ENCODE results near the gene GLIPR1.
"Not testable (repeated sequence)": the region's sequence is repeated elsewhere in the genome, so short reads cannot be mapped to it uniquely, and the experiment has no call there.

GLIPR1 gene

DNA sequence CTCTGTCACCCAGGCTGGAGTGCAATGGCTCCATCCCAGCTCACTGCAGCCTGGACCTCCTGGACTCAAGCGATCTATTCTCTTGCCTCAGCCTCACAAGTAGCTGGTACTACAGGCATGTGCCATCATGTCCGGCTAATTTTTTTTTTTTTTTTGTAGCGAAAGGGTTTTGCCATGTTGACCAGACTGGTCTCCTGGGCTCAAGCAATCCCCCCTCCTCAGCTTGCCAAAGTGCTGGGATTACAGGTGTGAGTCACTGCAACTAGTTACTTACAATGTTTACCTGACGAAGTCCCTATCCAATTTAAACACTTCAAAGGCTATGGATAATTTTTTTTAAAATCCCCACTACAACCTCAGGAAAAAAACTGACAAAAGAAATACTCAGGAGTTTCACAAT is 29.1 kb downstream of the GLIPR1 start:
- Histone ChIP-seq H3K27me3 (ENCODE audit: control insufficient read depth in 2 of 2, insufficient read depth in 2 of 2, low read length in 2 of 2) (no peaks in the 10 kb centered on the region), H3K27ac (ENCODE audit: low read depth in 2 of 2, low read length in 2 of 2) (no peak overlapping the region), H3K9ac (ENCODE audit: low read depth in 1 of 2, low read length in 2 of 2) (no peak overlapping the region), H3K9me3 (ENCODE audit: control insufficient read depth in 2 of 2, low read length in 2 of 2) (no peaks in the 10 kb centered on the region), H3K36me3 (ENCODE audit: control insufficient read depth in 2 of 2, insufficient read depth in 2 of 2, low read length in 2 of 2) (peaks cover 6 to 16% of the 10 kb centered on the region in 2 donors), H3K4me1 (ENCODE audit: control insufficient read depth in 2 of 2, insufficient read depth in 2 of 2, low read length in 2 of 2) (peaks cover 6 to 10% of the 10 kb centered on the region in 2 donors), H3K4me3 (ENCODE audit: low read length in 2 of 2) (no peak overlapping the region)

DNA sequence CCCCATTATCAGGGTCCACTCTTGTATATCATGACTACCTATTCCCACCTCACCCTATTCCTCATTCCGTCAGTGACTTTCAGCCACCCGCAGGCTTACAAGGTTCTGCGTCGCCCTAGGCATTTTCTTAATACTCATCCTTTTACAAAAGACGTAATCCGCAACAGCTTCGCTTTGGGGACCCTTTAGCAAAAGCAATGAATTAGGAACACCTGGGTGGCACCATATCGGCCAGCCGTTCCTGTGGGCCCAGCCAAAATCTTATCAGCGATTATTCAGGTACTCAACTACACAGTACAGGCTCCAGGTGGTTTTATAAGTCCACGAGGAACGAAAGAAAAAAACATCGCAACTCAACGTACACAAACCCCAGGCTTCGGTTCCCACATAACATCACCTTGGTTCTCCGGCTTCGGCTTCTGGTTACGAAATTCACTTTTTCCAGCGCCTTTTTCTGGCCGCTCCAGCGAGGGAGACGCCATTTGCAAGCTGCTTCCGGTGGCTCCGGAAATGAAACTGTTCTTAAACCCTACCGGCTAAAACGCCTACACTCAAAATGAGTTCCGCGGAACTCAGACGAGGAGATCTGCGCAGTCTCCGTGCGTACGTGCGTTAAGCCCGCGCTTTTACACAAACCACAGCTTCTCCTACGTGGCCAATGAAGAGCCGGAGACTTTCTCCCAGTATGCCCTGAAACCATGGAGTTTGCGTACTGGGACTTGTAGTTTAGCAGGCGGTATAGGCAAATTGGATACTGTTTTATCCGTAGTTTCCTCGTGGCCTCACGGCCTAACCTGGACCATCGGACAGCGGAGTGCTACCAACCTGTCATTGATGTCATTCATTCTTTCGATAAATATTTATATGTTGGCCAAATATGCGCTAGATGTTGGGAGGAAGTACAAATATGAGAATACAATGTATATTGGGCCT is 30.8 kb downstream of the GLIPR1 start, which contains the start of gene KRR1:
TSS of gene KRR1 (minus strand) at position 494 of the 933 bp plus-strand sequence. CDS start at position 482, 12 bp downstream.
- no peaks in the 10 kb centered on the region for H3K9me3 ChIP-seq (ENCODE audit: control insufficient read depth in 2 of 2, low read length in 2 of 2)
- H3K9ac ChIP-seq (ENCODE audit: low read depth in 1 of 2, low read length in 2 of 2), result peak within 1 kb of the TSS; percentile 66 to 87
- H3K27me3 ChIP-seq (ENCODE audit: control insufficient read depth in 2 of 2, insufficient read depth in 2 of 2, low read length in 2 of 2), result no peaks in the 10 kb centered on the region
- peaks cover 0 to 4% of the 10 kb centered on the region in 2 donors for H3K36me3 ChIP-seq (ENCODE audit: control insufficient read depth in 2 of 2, insufficient read depth in 2 of 2, low read length in 2 of 2)
- H3K27ac ChIP-seq (ENCODE audit: low read depth in 2 of 2, low read length in 2 of 2), result peak within 1 kb of the TSS; percentile 23 to 39
- H3K4me1 ChIP-seq (ENCODE audit: control insufficient read depth in 2 of 2, insufficient read depth in 2 of 2, low read length in 2 of 2), result peaks cover 6 to 10% of the 10 kb centered on the region in 2 donors
- H3K4me3 ChIP-seq (ENCODE audit: low read length in 2 of 2), result peak within 1 kb of the TSS; percentile 68 to 95

- not testable (repeated sequence) for H3K9me3 ChIP-seq (ENCODE audit: control insufficient read depth in 2 of 2, low read length in 2 of 2); H3K9ac ChIP-seq (ENCODE audit: low read depth in 1 of 2, low read length in 2 of 2); H3K36me3 ChIP-seq (ENCODE audit: control insufficient read depth in 2 of 2, insufficient read depth in 2 of 2, low read length in 2 of 2); H3K27me3 ChIP-seq (ENCODE audit: control insufficient read depth in 2 of 2, insufficient read depth in 2 of 2, low read length in 2 of 2); H3K4me3 ChIP-seq (ENCODE audit: low read length in 2 of 2); H3K4me1 ChIP-seq (ENCODE audit: control insufficient read depth in 2 of 2, insufficient read depth in 2 of 2, low read length in 2 of 2); H3K27ac ChIP-seq (ENCODE audit: low read depth in 2 of 2, low read length in 2 of 2)
Observed at GRCh38 chr12:75521224-75521623, 40.7 kb downstream of the GLIPR1 start.

DNA sequence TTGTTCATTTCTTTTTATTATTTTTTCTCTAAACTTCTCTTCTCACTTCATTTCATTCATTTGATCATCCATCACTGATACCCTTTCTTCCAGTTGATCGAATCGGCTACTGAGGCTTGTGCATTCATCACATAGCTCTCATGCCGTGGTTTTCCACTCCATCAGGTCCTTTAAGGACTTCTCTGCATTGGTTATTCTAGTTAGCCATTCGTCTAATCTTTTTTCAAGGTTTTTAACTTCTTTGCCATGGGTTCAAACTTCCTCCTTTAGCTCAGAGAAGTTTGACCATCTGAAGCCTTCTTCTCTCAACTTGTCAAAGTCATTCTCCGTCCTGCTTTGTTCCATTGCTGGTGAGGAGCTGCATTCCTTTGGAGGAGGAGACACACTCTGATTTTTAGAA is 41.6 kb downstream of the GLIPR1 start:
- not testable (repeated sequence) for H3K9me3 ChIP-seq (ENCODE audit: control insufficient read depth in 2 of 2, low read length in 2 of 2); H3K36me3 ChIP-seq (ENCODE audit: control insufficient read depth in 2 of 2, insufficient read depth in 2 of 2, low read length in 2 of 2); H3K27ac ChIP-seq (ENCODE audit: low read depth in 2 of 2, low read length in 2 of 2); H3K9ac ChIP-seq (ENCODE audit: low read depth in 1 of 2, low read length in 2 of 2); H3K4me3 ChIP-seq (ENCODE audit: low read length in 2 of 2); H3K4me1 ChIP-seq (ENCODE audit: control insufficient read depth in 2 of 2, insufficient read depth in 2 of 2, low read length in 2 of 2); H3K27me3 ChIP-seq (ENCODE audit: control insufficient read depth in 2 of 2, insufficient read depth in 2 of 2, low read length in 2 of 2)

- Histone ChIP-seq H3K9me3 (ENCODE audit: control insufficient read depth in 2 of 2, low read length in 2 of 2) (no peaks in the 10 kb centered on the region), H3K36me3 (ENCODE audit: control insufficient read depth in 2 of 2, insufficient read depth in 2 of 2, low read length in 2 of 2) (no peaks in the 10 kb centered on the region), H3K4me3 (ENCODE audit: low read length in 2 of 2) (no peak overlapping the region), H3K27me3 (ENCODE audit: control insufficient read depth in 2 of 2, insufficient read depth in 2 of 2, low read length in 2 of 2) (no peaks in the 10 kb centered on the region), H3K27ac (ENCODE audit: low read depth in 2 of 2, low read length in 2 of 2) (no peak overlapping the region), H3K9ac (ENCODE audit: low read depth in 1 of 2, low read length in 2 of 2) (no peak overlapping the region), H3K4me1 (ENCODE audit: control insufficient read depth in 2 of 2, insufficient read depth in 2 of 2, low read length in 2 of 2) (no peaks in the 10 kb centered on the region)
Observed at GRCh38 chr12:75525263-75525662, 44.7 kb downstream of the GLIPR1 start.

GRCh38 chr12:75526655-75527511 is 46.3 kb downstream of the GLIPR1 start:
- no peaks in the 10 kb centered on the region for H3K9me3 ChIP-seq (ENCODE audit: control insufficient read depth in 2 of 2, low read length in 2 of 2)
- no peaks in the 10 kb centered on the region for H3K27me3 ChIP-seq (ENCODE audit: control insufficient read depth in 2 of 2, insufficient read depth in 2 of 2, low read length in 2 of 2)
- H3K9ac ChIP-seq (ENCODE audit: low read depth in 1 of 2, low read length in 2 of 2), result no peak overlapping the region
- H3K36me3 ChIP-seq (ENCODE audit: control insufficient read depth in 2 of 2, insufficient read depth in 2 of 2, low read length in 2 of 2), result no peaks in the 10 kb centered on the region
- no peaks in the 10 kb centered on the region for H3K4me1 ChIP-seq (ENCODE audit: control insufficient read depth in 2 of 2, insufficient read depth in 2 of 2, low read length in 2 of 2)
- no peak overlapping the region for H3K27ac ChIP-seq (ENCODE audit: low read depth in 2 of 2, low read length in 2 of 2)
- no peak overlapping the region for H3K4me3 ChIP-seq (ENCODE audit: low read length in 2 of 2)

DNA sequence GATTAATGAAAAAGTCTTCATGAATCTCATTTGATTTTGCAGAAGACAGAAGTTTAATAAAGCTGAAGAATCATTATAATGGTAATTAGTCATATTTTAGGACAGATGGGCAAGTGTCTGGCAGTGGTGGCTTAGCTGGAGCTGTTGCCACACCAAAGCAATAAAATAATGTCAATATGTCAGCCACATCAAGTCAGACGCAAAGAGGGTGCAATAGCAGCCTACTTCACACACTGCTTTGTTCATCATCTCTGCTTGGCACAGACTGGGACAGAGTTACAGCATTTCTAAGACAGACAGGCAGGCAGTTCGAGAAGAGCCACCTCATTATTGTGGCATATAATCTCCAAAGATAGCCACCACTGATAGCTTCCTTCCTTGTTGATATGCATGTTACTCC is 47.7 kb downstream of the GLIPR1 start:
- Histone ChIP-seq H3K36me3 (ENCODE audit: control insufficient read depth in 2 of 2, insufficient read depth in 2 of 2, low read length in 2 of 2) (no peaks in the 10 kb centered on the region), H3K9me3 (ENCODE audit: control insufficient read depth in 2 of 2, low read length in 2 of 2) (no peaks in the 10 kb centered on the region)

GRCh38 chr12:75528692-75529091 is 48.1 kb downstream of the GLIPR1 start:
- Histone ChIP-seq H3K9ac (ENCODE audit: low read depth in 1 of 2, low read length in 2 of 2) (no peak overlapping the region), H3K27ac (ENCODE audit: low read depth in 2 of 2, low read length in 2 of 2) (no peak overlapping the region), H3K36me3 (ENCODE audit: control insufficient read depth in 2 of 2, insufficient read depth in 2 of 2, low read length in 2 of 2) (no peaks in the 10 kb centered on the region), H3K27me3 (ENCODE audit: control insufficient read depth in 2 of 2, insufficient read depth in 2 of 2, low read length in 2 of 2) (no peaks in the 10 kb centered on the region), H3K4me3 (ENCODE audit: low read length in 2 of 2) (no peak overlapping the region), H3K4me1 (ENCODE audit: control insufficient read depth in 2 of 2, insufficient read depth in 2 of 2, low read length in 2 of 2) (no peaks in the 10 kb centered on the region), H3K9me3 (ENCODE audit: control insufficient read depth in 2 of 2, low read length in 2 of 2) (no peaks in the 10 kb centered on the region)

More for the DNA sequence above, 47.7 kb downstream of the GLIPR1 start:
- no peaks in the 10 kb centered on the region for H3K27me3 ChIP-seq (ENCODE audit: control insufficient read depth in 2 of 2, insufficient read depth in 2 of 2, low read length in 2 of 2)
- no peaks in the 10 kb centered on the region for H3K4me1 ChIP-seq (ENCODE audit: control insufficient read depth in 2 of 2, insufficient read depth in 2 of 2, low read length in 2 of 2)
- H3K4me3 ChIP-seq (ENCODE audit: low read length in 2 of 2), result no peak overlapping the region
- H3K9ac ChIP-seq (ENCODE audit: low read depth in 1 of 2, low read length in 2 of 2), result no peak overlapping the region
- H3K27ac ChIP-seq (ENCODE audit: low read depth in 2 of 2, low read length in 2 of 2), result no peak overlapping the region

- Histone ChIP-seq H3K4me1 (ENCODE audit: control insufficient read depth in 2 of 2, insufficient read depth in 2 of 2, low read length in 2 of 2) (no peaks in the 10 kb centered on the region), H3K36me3 (ENCODE audit: control insufficient read depth in 2 of 2, insufficient read depth in 2 of 2, low read length in 2 of 2) (no peaks in the 10 kb centered on the region), H3K4me3 (ENCODE audit: low read length in 2 of 2) (no peak overlapping the region), H3K9ac (ENCODE audit: low read depth in 1 of 2, low read length in 2 of 2) (no peak overlapping the region), H3K27me3 (ENCODE audit: control insufficient read depth in 2 of 2, insufficient read depth in 2 of 2, low read length in 2 of 2) (no peaks in the 10 kb centered on the region), H3K9me3 (ENCODE audit: control insufficient read depth in 2 of 2, low read length in 2 of 2) (no peaks in the 10 kb centered on the region), H3K27ac (ENCODE audit: low read depth in 2 of 2, low read length in 2 of 2) (no peak overlapping the region)
Observed at GRCh38 chr12:75529316-75529715, 48.8 kb downstream of the GLIPR1 start.

- Histone ChIP-seq H3K4me3 (ENCODE audit: low read length in 2 of 2) (no peak overlapping the region), H3K4me1 (ENCODE audit: control insufficient read depth in 2 of 2, insufficient read depth in 2 of 2, low read length in 2 of 2) (no peaks in the 10 kb centered on the region), H3K9me3 (ENCODE audit: control insufficient read depth in 2 of 2, low read length in 2 of 2) (no peaks in the 10 kb centered on the region), H3K27ac (ENCODE audit: low read depth in 2 of 2, low read length in 2 of 2) (no peak overlapping the region), H3K27me3 (ENCODE audit: control insufficient read depth in 2 of 2, insufficient read depth in 2 of 2, low read length in 2 of 2) (no peaks in the 10 kb centered on the region), H3K9ac (ENCODE audit: low read depth in 1 of 2, low read length in 2 of 2) (no peak overlapping the region), H3K36me3 (ENCODE audit: control insufficient read depth in 2 of 2, insufficient read depth in 2 of 2, low read length in 2 of 2) (no peaks in the 10 kb centered on the region)
Observed at GRCh38 chr12:75529826-75530225, 49.3 kb downstream of the GLIPR1 start.

Data from mucosa of rectum (tissue), 2 donors.